ENCODE results near the gene GOPC. TPM values are rescaled to one million over a fixed set of nuclear protein-coding genes. Genes with fewer than 3 reads are reported as not detected.

The GOPC gene
- total RNA-seq, 1 donor from 2014 or later, result 19.5 TPM

GRCh38 chr6:117531809-117532725 lies 70.2 kb downstream of the GOPC start:
- H3K4me1 Mint-ChIP-seq, result no peaks in the 10 kb centered on the region
- CTCF ChIA-PET, result no interaction called here
- intact Hi-C loops (cut with micrococcal nuclease), result no loop called here
- peaks cover 8% of the 10 kb centered on the region for H3K27me3 Mint-ChIP-seq
- POLR2A ChIA-PET, result no interaction called here
- no peaks in the 10 kb centered on the region for H3K9me3 Mint-ChIP-seq
- no peak overlapping the region for H3K4me3 Mint-ChIP-seq
- no peak for TF ChIP-seq CTCF (IDR thresholded peaks at IDR 0.05)
- no peak for DNase-seq
- no peak overlapping the region for H3K27ac Mint-ChIP-seq
- ATAC-seq (ENCODE audit: low read depth), result no peak
- H3K36me3 Mint-ChIP-seq (ENCODE audit: low read depth), result no peaks in the 10 kb centered on the region

DNA sequence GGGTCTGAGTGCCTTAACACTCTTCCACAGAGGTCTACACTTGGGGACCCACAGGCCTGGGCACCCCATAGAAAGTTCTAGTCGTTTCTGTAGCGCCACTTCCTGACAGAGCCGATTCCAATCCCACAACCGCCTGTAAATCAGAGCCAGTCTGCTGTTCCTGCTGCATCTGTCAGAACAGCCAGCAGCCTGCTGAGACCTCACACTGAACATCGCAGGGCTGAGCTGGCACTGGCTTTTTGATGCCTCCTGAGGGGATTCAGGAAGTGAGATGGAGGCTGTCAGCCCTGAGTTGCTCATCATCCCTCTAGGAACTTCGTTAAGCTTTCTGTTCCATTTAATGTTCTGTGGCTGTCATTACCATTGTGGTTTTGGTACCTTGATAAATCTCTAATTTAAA lies 71.0 kb downstream of the GOPC start:
- Mint-ChIP-seq H3K27ac (no peak overlapping the region), H3K4me3 (no peak overlapping the region), H3K9me3 (no peaks in the 10 kb centered on the region), H3K27me3 (peaks cover 5% of the 10 kb centered on the region), H3K4me1 (no peaks in the 10 kb centered on the region), H3K36me3 (ENCODE audit: low read depth) (no peaks in the 10 kb centered on the region)
- ATAC-seq (ENCODE audit: low read depth) (no peak), DNase-seq (no peak)
- no peak for TF ChIP-seq CTCF (IDR thresholded peaks at IDR 0.05)
- intact Hi-C loops (cut with micrococcal nuclease), result no loop called here
- CTCF ChIA-PET, result no interaction called here
- POLR2A ChIA-PET, result no interaction called here

DNA sequence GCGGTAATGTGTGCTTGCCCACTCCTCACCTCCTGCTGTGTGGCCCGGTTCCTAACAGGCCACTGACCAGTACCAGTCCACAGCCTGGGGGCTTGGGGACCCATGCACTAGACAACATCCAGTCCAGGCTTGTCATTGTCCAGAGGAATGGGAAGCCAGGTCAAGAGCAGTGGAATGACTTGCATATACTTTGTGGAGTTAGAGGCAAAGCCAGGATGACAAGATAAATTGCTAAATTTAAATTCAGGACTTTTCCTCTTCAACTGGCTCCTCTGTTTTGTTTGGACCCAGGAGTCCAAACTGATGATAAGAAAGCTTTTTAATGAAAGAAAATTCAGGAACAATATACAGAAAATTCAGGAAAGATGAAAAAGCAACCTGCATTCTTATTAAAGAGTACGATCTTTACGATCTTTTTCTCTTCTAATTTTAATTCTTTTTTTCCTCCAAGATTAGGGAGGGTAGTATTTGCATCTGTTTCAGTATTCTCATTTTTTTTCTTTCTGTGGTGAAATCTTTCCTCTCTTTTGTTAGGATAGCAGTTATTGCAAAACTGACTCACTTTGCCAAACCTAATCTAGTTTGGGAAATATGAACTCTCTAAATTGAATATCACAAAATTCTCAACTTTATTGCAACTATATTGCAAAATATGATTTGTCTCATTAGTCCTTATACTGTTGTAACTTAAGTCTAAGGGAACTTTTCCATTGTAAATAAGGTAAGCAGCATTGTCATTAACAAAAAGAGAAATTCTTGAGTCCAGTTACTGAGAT lies 71.7 kb downstream of the GOPC start:
- intact Hi-C loops (cut with micrococcal nuclease), result no loop called here
- no peak for TF ChIP-seq CTCF (IDR thresholded peaks at IDR 0.05)
- no peaks in the 10 kb centered on the region for H3K9me3 Mint-ChIP-seq
- peaks cover 7% of the 10 kb centered on the region for H3K27me3 Mint-ChIP-seq
- ATAC-seq (ENCODE audit: low read depth) (no peak), DNase-seq (no peak)
- H3K27ac Mint-ChIP-seq, result no peak overlapping the region
- CTCF ChIA-PET, result no interaction called here
- H3K36me3 Mint-ChIP-seq (ENCODE audit: low read depth), result no peaks in the 10 kb centered on the region
- no peak overlapping the region for H3K4me3 Mint-ChIP-seq
- H3K4me1 Mint-ChIP-seq, result no peaks in the 10 kb centered on the region
- POLR2A ChIA-PET, result no interaction called here

DNA sequence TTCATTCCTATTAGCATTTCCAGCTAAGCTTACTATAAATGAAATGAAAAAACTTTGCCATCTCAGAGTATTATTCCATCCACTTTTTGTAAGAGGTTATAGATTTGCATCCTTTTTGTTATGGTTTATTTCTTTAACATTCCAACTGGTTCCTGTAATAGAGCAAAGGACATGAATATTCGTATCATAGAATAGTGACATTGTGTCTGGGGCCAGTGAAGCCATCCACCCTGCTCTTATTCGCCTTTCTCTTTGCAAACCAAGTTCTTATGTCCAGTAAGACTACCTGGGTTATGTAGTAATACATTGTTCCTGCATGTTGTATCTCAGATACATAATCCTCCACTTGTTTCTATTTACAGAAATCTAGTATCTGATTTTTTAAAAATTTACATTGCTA lies 76.7 kb downstream of the GOPC start:
- intact Hi-C loops (cut with micrococcal nuclease), result no loop called here
- no peak for DNase-seq
- H3K27ac Mint-ChIP-seq, result no peak overlapping the region
- no peaks in the 10 kb centered on the region for H3K4me1 Mint-ChIP-seq
- ChIA-PET POLR2A (no interaction called here), CTCF (no interaction called here)
- peaks cover 4% of the 10 kb centered on the region for H3K27me3 Mint-ChIP-seq
- no peak for ATAC-seq (ENCODE audit: low read depth)
- H3K36me3 Mint-ChIP-seq (ENCODE audit: low read depth), result no peaks in the 10 kb centered on the region
- no peak overlapping the region for H3K4me3 Mint-ChIP-seq
- TF ChIP-seq CTCF (IDR thresholded peaks at IDR 0.05), result no peak
- H3K9me3 Mint-ChIP-seq, result no peaks in the 10 kb centered on the region

GRCh38 chr6:117521791-117522502 lies 80.4 kb downstream of the GOPC start:
- H3K9me3 Mint-ChIP-seq, result no peaks in the 10 kb centered on the region
- intact Hi-C loops (cut with micrococcal nuclease), result no loop called here
- no peak overlapping the region for H3K4me3 Mint-ChIP-seq
- H3K4me1 Mint-ChIP-seq, result no peaks in the 10 kb centered on the region
- peaks cover 8% of the 10 kb centered on the region for H3K27me3 Mint-ChIP-seq
- CTCF ChIA-PET, result no interaction called here
- ATAC-seq (ENCODE audit: low read depth) (no peak), DNase-seq (no peak)
- H3K36me3 Mint-ChIP-seq (ENCODE audit: low read depth), result no peaks in the 10 kb centered on the region
- POLR2A ChIA-PET, result no interaction called here
- no peak for TF ChIP-seq CTCF (IDR thresholded peaks at IDR 0.05)
- H3K27ac Mint-ChIP-seq, result no peak overlapping the region
